Stomach (tissue), 4 donors: Measurements from ENCODE around the gene SPATS1.

ENCODE experiments used
- POLR2A ChIP-seq, 4 donors: fragments of 450-650 bp; IDR thresholded peaks; one replicate each; pipeline ENCODE4 v1.6.1; 2016; ENCODE audit warnings: antibody characterized with exemption in 4 of 4, control low read depth in 2 of 4, mild to moderate bottlenecking in 1 of 4, moderate library complexity in 1 of 4
- POLR2AphosphoS5 ChIP-seq, 3 donors: sonication (generic); formaldehyde crosslinking; IDR thresholded peaks; one replicate each; pipeline ENCODE4 v1.6.1; 2016; ENCODE audit warnings: antibody characterized with exemption in 3 of 3
- TF ChIP-seq, protein P1 (sequence below), 7 experiments: fragments of 450-650 bp in 4 of 7; fragments of 200-600 bp in 3 of 7; sonication (generic) in 3 of 7; IDR thresholded peaks; one replicate each; pipeline ENCODE4 v1.5.1; 2016 to 2019; ENCODE audit warnings: antibody characterized with exemption in 7 of 7, control low read depth in 2 of 7, mild to moderate bottlenecking in 1 of 7

DNA sequence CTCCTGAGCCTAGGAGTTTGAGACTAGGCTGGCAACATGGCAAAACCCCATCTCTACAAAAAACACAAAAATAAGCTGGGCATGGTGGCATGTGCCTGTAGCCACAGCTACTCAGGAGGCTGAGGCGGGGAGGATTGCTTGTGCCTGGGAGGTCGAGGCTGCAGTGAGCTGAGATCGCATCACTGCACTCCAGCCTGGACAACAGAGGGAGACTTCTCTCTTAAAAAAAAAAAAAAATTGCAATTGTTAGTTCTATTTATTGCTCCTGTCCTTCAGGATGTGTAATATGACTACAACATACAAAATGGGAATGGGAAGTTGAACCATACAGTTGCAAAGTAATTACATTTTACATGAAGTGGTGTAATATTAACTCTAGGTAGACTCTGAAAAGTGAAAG lies 21.2 kb upstream of the SPATS1 start:
- TF ChIP-seq POLR2A (IDR thresholded peaks at IDR 0.05) (no peak), POLR2AphosphoS5 (IDR thresholded peaks at IDR 0.05) (no peak)
- TF ChIP-seq, protein P1, sequence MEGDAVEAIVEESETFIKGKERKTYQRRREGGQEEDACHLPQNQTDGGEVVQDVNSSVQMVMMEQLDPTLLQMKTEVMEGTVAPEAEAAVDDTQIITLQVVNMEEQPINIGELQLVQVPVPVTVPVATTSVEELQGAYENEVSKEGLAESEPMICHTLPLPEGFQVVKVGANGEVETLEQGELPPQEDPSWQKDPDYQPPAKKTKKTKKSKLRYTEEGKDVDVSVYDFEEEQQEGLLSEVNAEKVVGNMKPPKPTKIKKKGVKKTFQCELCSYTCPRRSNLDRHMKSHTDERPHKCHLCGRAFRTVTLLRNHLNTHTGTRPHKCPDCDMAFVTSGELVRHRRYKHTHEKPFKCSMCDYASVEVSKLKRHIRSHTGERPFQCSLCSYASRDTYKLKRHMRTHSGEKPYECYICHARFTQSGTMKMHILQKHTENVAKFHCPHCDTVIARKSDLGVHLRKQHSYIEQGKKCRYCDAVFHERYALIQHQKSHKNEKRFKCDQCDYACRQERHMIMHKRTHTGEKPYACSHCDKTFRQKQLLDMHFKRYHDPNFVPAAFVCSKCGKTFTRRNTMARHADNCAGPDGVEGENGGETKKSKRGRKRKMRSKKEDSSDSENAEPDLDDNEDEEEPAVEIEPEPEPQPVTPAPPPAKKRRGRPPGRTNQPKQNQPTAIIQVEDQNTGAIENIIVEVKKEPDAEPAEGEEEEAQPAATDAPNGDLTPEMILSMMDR (IDR thresholded peaks at IDR 0.05): no peak
